ENCODE results near the gene TTC12. TPM values are rescaled to one million over a fixed set of nuclear protein-coding genes. Genes with fewer than 3 reads are reported as not detected.

The TTC12 gene
- total and polyA plus RNA-seq, 2 donors (not counting 1 experiment from before 2014, with no cell fraction given) = 9.9 to 11.9 TPM

GRCh38 chr11:113400631-113401230, 86.3 kb downstream of the TTC12 start:
- TF ChIP-seq CTCF (conservative IDR thresholded peaks at IDR 0.05 in 1 of 2, IDR thresholded peaks at IDR 0.05 in 1 of 2; ENCODE audit: low read depth in 1 of 2, low read length in 2 of 2) (no peak), EZH2 (IDR thresholded peaks at IDR 0.05; ENCODE audit: low read length, missing control alignments) (no peak)
- H3K4me3 ChIP-seq (replicated peaks in 1 of 4; ENCODE audit: control extremely low read depth in 1 of 4, insufficient read depth in 1 of 4, low read depth in 3 of 4, low read length in 4 of 4) = no peak overlapping the region
- H2AFZ ChIP-seq (ENCODE audit: low read length) = no peak overlapping the region
- no peaks in the 10 kb centered on the region for H4K20me1 ChIP-seq (ENCODE audit: control insufficient read depth, extremely low read depth, insufficient read depth, low read length)
- no peaks in the 10 kb centered on the region for H3K9me3 ChIP-seq (ENCODE audit: control insufficient read depth, insufficient read depth, low read depth, low read length)
- H3K9ac ChIP-seq (ENCODE audit: insufficient read depth, low read length) = no peak overlapping the region
- H3K36me3 ChIP-seq (ENCODE audit: control insufficient read depth, insufficient read depth, low read length) = no peaks in the 10 kb centered on the region
- no peak for DNase-seq (ENCODE audit: low read depth in 2 of 2)
- H3K4me1 ChIP-seq (ENCODE audit: control insufficient read depth, extremely low read depth, insufficient read depth, low read length) = no peaks in the 10 kb centered on the region
- H3K27ac ChIP-seq (ENCODE audit: insufficient read depth, low read length) = no peak overlapping the region
- no peak overlapping the region for H3K4me2 ChIP-seq (ENCODE audit: extremely low read depth, insufficient read depth, low read length)
- no peaks in the 10 kb centered on the region for H3K79me2 ChIP-seq (ENCODE audit: control insufficient read depth, insufficient read depth, low read length)
- no peaks in the 10 kb centered on the region for H3K27me3 ChIP-seq (ENCODE audit: control insufficient read depth, insufficient read depth, low read length)

GRCh38 chr11:113401718-113402117, 87.3 kb downstream of the TTC12 start:
- Histone ChIP-seq H3K27me3 (ENCODE audit: control insufficient read depth, insufficient read depth, low read length) (no peaks in the 10 kb centered on the region), H3K36me3 (ENCODE audit: control insufficient read depth, insufficient read depth, low read length) (no peaks in the 10 kb centered on the region), H3K4me2 (ENCODE audit: extremely low read depth, insufficient read depth, low read length) (no peak overlapping the region), H3K4me1 (ENCODE audit: control insufficient read depth, extremely low read depth, insufficient read depth, low read length) (no peaks in the 10 kb centered on the region), H3K9me3 (ENCODE audit: control insufficient read depth, insufficient read depth, low read depth, low read length) (no peaks in the 10 kb centered on the region), H3K4me3 (replicated peaks in 1 of 4; ENCODE audit: control extremely low read depth in 1 of 4, insufficient read depth in 1 of 4, low read depth in 3 of 4, low read length in 4 of 4) (no peak overlapping the region), H3K9ac (ENCODE audit: insufficient read depth, low read length) (no peak overlapping the region), H3K79me2 (ENCODE audit: control insufficient read depth, insufficient read depth, low read length) (no peaks in the 10 kb centered on the region), H2AFZ (ENCODE audit: low read length) (no peak overlapping the region), H4K20me1 (ENCODE audit: control insufficient read depth, extremely low read depth, insufficient read depth, low read length) (no peaks in the 10 kb centered on the region), H3K27ac (ENCODE audit: insufficient read depth, low read length) (no peak overlapping the region)
- no peak for DNase-seq (ENCODE audit: low read depth in 2 of 2)
- TF ChIP-seq EZH2 (IDR thresholded peaks at IDR 0.05; ENCODE audit: low read length, missing control alignments) (no peak), CTCF (conservative IDR thresholded peaks at IDR 0.05 in 1 of 2, IDR thresholded peaks at IDR 0.05 in 1 of 2; ENCODE audit: low read depth in 1 of 2, low read length in 2 of 2) (no peak)

- Histone ChIP-seq H4K20me1 (ENCODE audit: control insufficient read depth, extremely low read depth, insufficient read depth, low read length) (no peaks in the 10 kb centered on the region), H3K9me3 (ENCODE audit: control insufficient read depth, insufficient read depth, low read depth, low read length) (no peaks in the 10 kb centered on the region), H3K4me1 (ENCODE audit: control insufficient read depth, extremely low read depth, insufficient read depth, low read length) (no peaks in the 10 kb centered on the region), H3K4me3 (replicated peaks in 1 of 4; ENCODE audit: control extremely low read depth in 1 of 4, insufficient read depth in 1 of 4, low read depth in 3 of 4, low read length in 4 of 4) (no peak overlapping the region), H3K36me3 (ENCODE audit: control insufficient read depth, insufficient read depth, low read length) (no peaks in the 10 kb centered on the region), H3K27me3 (ENCODE audit: control insufficient read depth, insufficient read depth, low read length) (no peaks in the 10 kb centered on the region), H3K4me2 (ENCODE audit: extremely low read depth, insufficient read depth, low read length) (no peak overlapping the region), H3K27ac (ENCODE audit: insufficient read depth, low read length) (no peak overlapping the region), H3K9ac (ENCODE audit: insufficient read depth, low read length) (no peak overlapping the region), H2AFZ (ENCODE audit: low read length) (no peak overlapping the region), H3K79me2 (ENCODE audit: control insufficient read depth, insufficient read depth, low read length) (no peaks in the 10 kb centered on the region)
- DNase-seq (ENCODE audit: low read depth in 2 of 2) = no peak
- TF ChIP-seq CTCF (conservative IDR thresholded peaks at IDR 0.05 in 1 of 2, IDR thresholded peaks at IDR 0.05 in 1 of 2; ENCODE audit: low read depth in 1 of 2, low read length in 2 of 2) (no peak), EZH2 (IDR thresholded peaks at IDR 0.05; ENCODE audit: low read length, missing control alignments) (no peak)
Observed at GRCh38 chr11:113404859-113405430, 90.6 kb downstream of the TTC12 start.
